Endothelial cell of umbilical vein (primary cell): ENCODE measurements around the gene MYO1B. TPM values are rescaled to one million over a fixed set of nuclear protein-coding genes. Genes with fewer than 3 reads are reported as not detected.

ENCODE experiments used
- BruUV-seq: library from RNA; stranded (reverse); fragments of 400-500 nt; replicated peaks from 2 replicates; lab custom pipeline; 2021; lab: Mats Ljungman, UMichigan
- CTCF ChIA-PET: fragments of 300-600, 350-600 bp; sonication (Branson Sonifier 250); formaldehyde crosslinking; loops from one replicate; lab custom pipeline; 2021; ENCODE audit warnings: antibody characterized with exemption, inconsistent platforms; lab: Charles Lee
- POLR2A ChIA-PET: fragments of 300-600, 350-600 bp; sonication (Branson Sonifier 250); formaldehyde crosslinking; loops from one replicate; lab custom pipeline; 2021; ENCODE audit warnings: antibody characterized with exemption, inconsistent platforms; lab: Charles Lee
- DNase-seq: peaks from one replicate; pipeline ENCODE4 v3.0.0-alpha.2; 2011; ENCODE audit warnings: low read depth, low spot score
- FAIRE-seq: peaks from 2 replicates; lab custom pipeline; 2011; peaks lifted over from hg19 to GRCh38; lab: Jason Lieb, UNC
- H2AFZ ChIP-seq: 2 replicates; pipeline ENCODE4 v1.6.0; 2012; ENCODE audit warnings: low read depth, low read length, control low read depth, inconsistent platforms
- H3K27ac ChIP-seq: 2 replicates; pipeline ENCODE4 v1.5.1; 2011; ENCODE audit warnings: low read depth, mild to moderate bottlenecking, control low read depth, low read length, moderate library complexity; ENCODE audit not compliant: insufficient read depth
- H3K27me3 ChIP-seq, 2 experiments: 2 replicates each; pipeline versions ENCODE4 v1.6.0 to v1.6.1; 2011; ENCODE audit warnings: low read length in 2 of 2, mixed read lengths in 1 of 2; ENCODE audit not compliant: control insufficient read depth in 2 of 2, insufficient read depth in 2 of 2
- H3K36me3 ChIP-seq, 2 experiments: 2 replicates in 1 of 2; 3 replicates in 1 of 2; pipeline ENCODE4 v1.5.1; 2011; ENCODE audit warnings: low read length in 2 of 2, mild to moderate bottlenecking in 1 of 2, moderate library complexity in 1 of 2; ENCODE audit not compliant: control insufficient read depth in 2 of 2, insufficient read depth in 2 of 2; ENCODE audit errors: extremely low read depth in 1 of 2
- H3K4me1 ChIP-seq: 3 replicates; pipeline ENCODE4 v1.5.1; 2011; ENCODE audit warnings: mild to moderate bottlenecking, low read length; ENCODE audit not compliant: control insufficient read depth, insufficient read depth; ENCODE audit errors: extremely low read depth
- H3K4me2 ChIP-seq: 2 replicates; pipeline ENCODE4 v1.6.1; 2011; ENCODE audit warnings: low read length, control low read depth, mixed read lengths; ENCODE audit not compliant: insufficient read depth
- H3K4me3 ChIP-seq, 3 experiments: fragments of 200-600 bp in 1 of 3; sonication (generic), shearing (Covaris generic) in 1 of 3; replicated peaks in 1 of 3; 2 replicates each; pipeline ENCODE4 v1.5.1; 2011 to 2016; ENCODE audit warnings: control low read depth in 3 of 3, low read length in 3 of 3, mild to moderate bottlenecking in 2 of 3, inconsistent platforms in 1 of 3, low read depth in 1 of 3, moderate library complexity in 1 of 3; ENCODE audit not compliant: insufficient read depth in 1 of 3
- H3K79me2 ChIP-seq: 2 replicates; pipeline ENCODE4 v1.6.0; 2012; ENCODE audit warnings: low read length, inconsistent platforms; ENCODE audit not compliant: control insufficient read depth, insufficient read depth
- H3K9ac ChIP-seq: replicated peaks from 2 replicates; pipeline ENCODE3; 2011; ENCODE audit warnings: low read length, control low read depth; ENCODE audit not compliant: insufficient read depth; ENCODE audit errors: extremely low read depth
- H3K9me1 ChIP-seq: replicated peaks from 3 replicates; pipeline ENCODE4 v1.6.0; 2011; ENCODE audit warnings: mild to moderate bottlenecking, low read length; ENCODE audit not compliant: control insufficient read depth, insufficient read depth; ENCODE audit errors: extremely low read depth
- H3K9me3 ChIP-seq: replicated peaks from 2 replicates; pipeline ENCODE4 v1.5.1; 2012; ENCODE audit warnings: low read length, inconsistent platforms; ENCODE audit not compliant: control insufficient read depth, insufficient read depth
- H4K20me1 ChIP-seq: replicated peaks from 2 replicates; pipeline ENCODE3; 2011; ENCODE audit warnings: mild to moderate bottlenecking, low read length; ENCODE audit not compliant: control insufficient read depth, insufficient read depth; ENCODE audit errors: extremely low read depth
- CTCF ChIP-seq, 2 donors: IDR thresholded peaks; 1 replicate in 1 of 2; 2 replicates in 1 of 2; pipeline ENCODE4 v1.5.1; 2011; ENCODE audit warnings: low read length in 2 of 2, mild to moderate bottlenecking in 2 of 2, moderate library complexity in 2 of 2, control low read depth in 1 of 2, inconsistent platforms in 1 of 2, low read depth in 1 of 2; ENCODE audit not compliant: insufficient read depth in 1 of 2; ENCODE audit errors: extremely low read depth in 1 of 2
- FOS ChIP-seq: IDR thresholded peaks from 2 replicates; pipeline ENCODE4 v1.6.1; 2011; ENCODE audit warnings: mild to moderate bottlenecking, low read length, moderate library complexity, borderline replicate concordance; ENCODE audit not compliant: insufficient read depth
- MAX ChIP-seq: IDR thresholded peaks from 2 replicates; pipeline ENCODE4 v1.6.1; 2011; ENCODE audit not compliant: insufficient read depth, insufficient read length
- MYC ChIP-seq: IDR thresholded peaks from one replicate; pipeline ENCODE4 v1.6.1; 2011; ENCODE audit warnings: mild to moderate bottlenecking, low read depth, low read length
- POLR2A ChIP-seq: IDR thresholded peaks from 2 replicates; pipeline ENCODE4 v1.6.1; 2012; ENCODE audit warnings: low read depth, mild to moderate bottlenecking, control low read depth, low read length
- dilution Hi-C: fragments of 300-500 bp; cut with MboI; formaldehyde crosslinking; loops from one replicate; pipeline ENCODE4 v1.15.0; 2019; ENCODE audit warnings: low sequenced_read_pairs; ENCODE audit not compliant: extremely low pct_ligation_motif_present
- intact Hi-C: fragments of 100-400 bp; cut with micrococcal nuclease; formaldehyde crosslinking; loops from one replicate; pipeline ENCODE4 v1.10.0; 2022
- polyA plus RNA-seq, 4 experiments: library from polyadenylated mRNA; depleted of rRNA in 3 of 4; stranded (reverse) in 3 of 4; unstranded in 1 of 4; fragments of >200 nt; gene quantifications; 2 replicates each; pipeline versions ENCODE4 v1.2.1 to v1.2.3, GENCODE V29; 2011 to 2012; ENCODE audit warnings: missing spikeins in 1 of 4
- total RNA-seq: library from RNA; stranded (reverse); gene quantifications from 2 replicates; pipeline ENCODE4 v1.2.3, GENCODE V29; 2021

MYO1B gene
- total and polyA plus RNA-seq, 2 donors (not counting 3 experiments of a cell fraction or from before 2014, with no cell fraction given), result 8.7 to 51.1 TPM

DNA sequence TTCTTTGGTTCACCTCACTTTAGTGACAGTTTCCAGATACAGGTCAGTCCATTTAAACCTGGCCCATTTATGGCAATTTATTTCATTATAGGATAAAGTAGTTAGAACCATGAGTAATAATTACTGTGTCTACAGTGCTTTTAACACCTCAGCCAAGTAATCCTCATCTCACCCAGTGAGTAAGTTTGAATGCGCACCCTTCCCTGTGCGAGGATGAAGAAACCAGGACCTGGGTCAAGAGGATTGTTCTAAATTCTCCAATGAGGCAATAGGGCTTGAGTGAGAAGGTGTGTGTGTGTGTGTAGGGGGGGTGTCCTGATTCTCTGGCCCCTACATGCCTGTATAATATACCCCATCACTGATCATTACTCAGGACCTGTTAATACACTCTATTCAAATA lies 854 bp upstream of the MYO1B start:
- H2AFZ ChIP-seq, result no peak overlapping the region
- no peaks in the 10 kb centered on the region for H3K9me3 ChIP-seq
- no peak for TF ChIP-seq POLR2A
- TF ChIP-seq MYC, result no peak
- no peak for TF ChIP-seq CTCF (IDR thresholded peaks at IDR 0.05; ENCODE audit: extremely low read depth in 1 of 2, insufficient read depth in 1 of 2, low read depth in 1 of 2, low read length in 2 of 2)
- TF ChIP-seq MAX, result no peak
- TF ChIP-seq FOS, result no peak
- dilution Hi-C loops, result no loop called here
- H3K27ac ChIP-seq, result no peak overlapping the region
- H3K9me1 ChIP-seq, result no peaks in the 10 kb centered on the region
- intact Hi-C loops, result no loop called here
- no peaks in the 10 kb centered on the region for H3K36me3 ChIP-seq
- H3K4me3 ChIP-seq, result no peak overlapping the region
- TSS peak; percentile 13 for BruUV-seq
- no peak overlapping the region for H3K9ac ChIP-seq
- CTCF ChIA-PET, result interaction anchor here (1.9 kb wide), 1 partner anchor 26 kb away, joined by 7 read pairs; no protein-coding TSS in a partner anchor
- DNase-seq (no peak), FAIRE-seq (no peak)
- H3K27me3 ChIP-seq, result no peaks in the 10 kb centered on the region
- no peaks in the 10 kb centered on the region for H4K20me1 ChIP-seq
- POLR2A ChIA-PET, result no interaction called here
- H3K4me1 ChIP-seq, result peaks cover 21% of the 10 kb centered on the region
- no peak overlapping the region for H3K4me2 ChIP-seq
- H3K79me2 ChIP-seq, result peaks cover 14% of the 10 kb centered on the region
